GM08714 (cell line): ENCODE data around the gene P2RY8.

Source experiments
- H3K4me3 ChIP-seq: fragments of 200-500 bp; sonication (Bioruptor generic); 2 replicates; pipeline ENCODE4 v1.5.1; 2014; ENCODE audit warnings: mild to moderate bottlenecking, low read length, inconsistent platforms
- ZNF274 ChIP-seq: IDR thresholded peaks from 2 replicates; pipeline ENCODE4 v1.6.1; 2012; ENCODE audit warnings: mild to moderate bottlenecking, low read depth, low read length

Gene P2RY8

DNA sequence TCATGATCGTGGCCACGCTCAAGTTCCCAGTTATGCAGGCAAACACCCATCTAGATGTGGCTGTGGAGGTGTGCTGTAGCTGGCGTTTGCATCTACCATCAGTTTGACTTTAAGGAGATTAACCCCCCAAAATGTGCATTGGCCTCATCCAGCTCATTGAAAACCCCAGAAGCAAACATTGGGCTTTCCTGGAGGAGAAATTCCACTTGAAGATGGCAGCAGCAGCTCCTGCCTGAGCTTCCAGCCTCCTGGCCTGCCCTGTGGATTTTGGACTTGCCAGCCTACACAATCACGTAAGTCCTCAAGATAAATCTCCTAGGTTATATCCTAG lies 114.9 kb downstream of the P2RY8 start:
- no peak for TF ChIP-seq ZNF274
- no peak overlapping the region for H3K4me3 ChIP-seq

DNA sequence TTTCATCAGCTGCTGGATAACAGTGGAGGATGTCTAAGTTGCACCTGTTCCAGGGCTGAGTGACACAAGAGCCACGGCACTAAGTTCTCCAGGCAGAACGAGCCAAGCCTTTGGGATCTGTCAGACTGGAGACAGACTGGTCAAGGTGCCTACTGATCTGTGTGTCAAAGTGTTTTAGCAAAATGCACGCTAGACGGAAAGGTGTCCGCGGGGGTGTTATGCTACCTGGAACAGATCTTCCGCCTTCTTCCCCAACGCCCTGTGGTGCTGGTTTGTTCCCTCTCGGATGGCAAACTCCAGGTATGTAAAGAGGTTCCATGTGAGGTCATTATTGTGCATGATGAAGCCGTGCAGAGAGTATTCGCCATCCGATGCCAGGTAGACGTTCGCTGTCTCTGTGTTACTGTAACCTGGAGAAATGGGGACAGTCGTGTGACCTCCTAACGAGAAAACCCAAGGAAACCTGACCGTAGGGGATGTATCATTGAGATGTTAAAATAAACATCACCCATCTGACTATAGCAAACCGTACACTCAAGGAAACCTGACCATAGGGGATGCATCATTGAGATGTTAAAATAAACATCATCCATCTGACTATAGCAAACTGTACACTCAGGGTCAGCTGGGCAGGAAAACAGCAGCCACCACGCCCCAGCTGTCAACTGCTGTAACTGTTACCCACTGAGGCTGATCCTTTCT lies 115.4 kb downstream of the P2RY8 start:
- no peak overlapping the region for H3K4me3 ChIP-seq
- no peak for TF ChIP-seq ZNF274

DNA sequence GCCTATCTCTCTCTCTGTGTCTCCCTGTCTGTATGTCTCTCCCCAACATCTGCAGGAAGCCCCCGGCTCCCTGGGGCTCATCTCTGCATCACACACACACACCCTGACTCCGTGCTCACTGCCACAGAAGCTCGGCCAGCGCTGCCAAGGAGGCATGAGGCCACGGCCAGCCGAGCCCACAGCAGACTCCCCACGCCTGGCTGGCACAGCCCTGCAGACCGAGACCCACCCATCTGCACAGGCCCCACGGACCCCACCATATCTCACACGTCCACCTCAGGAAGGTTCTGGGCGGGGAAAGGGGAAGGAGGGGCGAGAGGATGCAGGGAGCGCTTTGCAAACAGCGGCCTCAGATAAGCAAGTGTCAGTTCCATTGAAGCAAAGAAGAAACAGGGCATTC lies 116.6 kb downstream of the P2RY8 start:
- TF ChIP-seq ZNF274: no peak
- no peak overlapping the region for H3K4me3 ChIP-seq

DNA sequence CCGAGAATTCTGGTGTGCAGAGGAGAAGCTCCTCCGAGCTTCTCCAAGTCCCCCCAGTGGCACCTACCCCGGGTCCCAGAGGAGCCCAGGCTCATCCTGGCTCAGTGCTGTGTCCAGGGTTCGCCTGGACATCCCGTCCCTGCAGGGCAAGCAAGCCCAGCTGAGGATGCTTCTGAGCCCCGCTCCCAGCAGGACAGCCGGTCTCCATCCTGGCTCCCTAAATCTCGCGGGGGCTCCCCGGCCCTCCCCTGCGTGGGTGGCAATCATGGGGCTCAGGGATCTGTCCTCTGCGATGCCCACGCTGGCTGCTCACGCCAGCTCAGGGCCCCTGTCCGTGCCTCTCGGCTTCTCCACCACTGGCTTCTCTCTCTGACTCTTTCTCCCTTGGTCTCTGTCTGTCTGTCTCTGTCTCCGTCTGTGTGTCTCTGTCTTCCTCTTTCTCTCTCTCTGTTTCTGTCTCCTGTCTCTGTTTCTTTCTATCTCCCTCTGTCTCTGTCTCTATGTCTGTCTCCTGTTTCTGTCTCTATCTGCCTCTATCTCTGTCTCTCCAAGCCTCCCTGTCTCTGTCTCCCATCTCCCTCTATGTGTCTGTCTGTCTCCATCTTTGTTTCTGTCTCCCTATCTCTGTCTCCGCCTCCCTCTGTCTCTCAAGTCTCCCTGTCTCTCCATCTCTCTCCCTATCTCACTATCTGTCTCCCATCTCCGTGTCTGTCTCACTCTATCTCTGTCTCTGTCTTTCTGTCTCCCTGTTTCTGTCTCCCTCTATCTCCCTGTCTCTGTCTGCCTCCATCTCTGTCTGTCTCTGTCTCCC lies 117.2 kb downstream of the P2RY8 start:
- H3K4me3 ChIP-seq: no peak overlapping the region
- TF ChIP-seq ZNF274: no peak

DNA sequence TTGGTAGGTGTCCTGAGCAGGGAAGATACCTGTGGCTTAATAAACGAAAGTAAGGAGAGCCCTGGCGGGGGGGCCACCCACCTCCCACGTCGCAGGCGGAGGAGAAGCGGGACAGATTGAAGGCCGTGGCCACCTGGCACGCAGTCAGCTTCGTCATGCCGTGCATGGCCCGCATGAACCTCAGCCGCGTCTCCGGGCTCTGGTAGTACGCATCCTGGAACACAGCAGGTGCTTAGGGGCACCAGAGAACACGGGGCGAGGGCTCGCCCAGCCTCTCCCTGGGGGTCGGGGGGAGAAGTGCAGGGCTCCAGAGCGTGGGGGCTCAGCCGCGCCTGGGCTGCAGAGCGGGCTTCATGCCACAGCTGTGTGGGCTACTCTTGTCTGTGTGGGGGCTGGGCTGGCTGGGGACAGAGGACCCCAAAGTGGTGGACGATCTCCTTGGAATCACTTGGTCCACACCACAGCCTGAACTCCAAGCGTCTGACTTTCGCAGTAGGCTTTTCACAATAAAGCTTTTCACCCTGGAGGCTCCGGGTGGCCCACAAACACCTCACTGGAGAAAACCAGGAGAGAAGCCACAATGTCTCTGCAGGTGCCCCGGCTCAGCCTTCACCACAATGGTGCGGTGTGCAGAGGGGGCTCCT lies 118.0 kb downstream of the P2RY8 start:
- no peak for TF ChIP-seq ZNF274
- H3K4me3 ChIP-seq: no peak overlapping the region

DNA sequence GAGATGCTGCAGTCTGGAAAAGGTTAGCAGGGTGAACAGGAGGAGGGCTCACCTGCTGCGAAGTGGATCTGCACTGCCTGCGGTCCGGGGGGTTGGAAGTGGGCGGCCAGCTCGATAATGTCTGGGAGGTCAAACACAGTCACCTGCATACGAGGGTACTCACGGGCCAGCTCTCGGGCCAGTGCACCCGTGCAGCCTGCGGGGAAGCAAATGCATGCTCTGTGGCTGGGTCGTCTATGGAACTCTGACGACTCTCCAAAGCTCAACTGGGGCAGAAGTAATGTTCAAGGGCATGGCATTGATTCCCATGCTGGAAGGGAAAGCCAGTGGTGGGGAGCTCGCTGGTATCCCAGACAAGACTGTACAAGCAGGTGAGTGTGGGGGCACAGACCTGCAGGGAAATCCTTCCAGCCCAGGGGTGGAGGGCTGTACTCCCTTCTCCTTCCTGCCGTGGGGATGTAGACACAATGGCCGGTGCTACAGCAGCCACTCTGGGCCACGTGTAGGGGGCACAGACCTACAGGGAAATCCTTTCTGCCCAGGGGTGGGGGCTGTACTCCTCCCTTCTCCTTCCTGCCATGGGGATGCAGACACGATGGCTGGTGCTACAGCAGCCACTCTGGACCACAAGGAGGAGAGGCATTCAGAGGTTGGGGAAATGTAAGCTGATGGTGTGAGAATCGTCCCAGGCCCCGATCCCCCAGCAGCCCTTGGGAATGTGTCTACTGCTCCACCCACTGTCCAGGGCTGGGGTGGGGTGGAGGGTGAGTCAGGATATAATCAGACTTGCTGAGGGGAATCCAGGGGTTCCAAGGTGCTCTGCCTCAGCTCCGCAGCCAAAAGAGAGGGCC lies 118.8 kb downstream of the P2RY8 start:
- H3K4me3 ChIP-seq: no peak overlapping the region
- TF ChIP-seq ZNF274: no peak

DNA sequence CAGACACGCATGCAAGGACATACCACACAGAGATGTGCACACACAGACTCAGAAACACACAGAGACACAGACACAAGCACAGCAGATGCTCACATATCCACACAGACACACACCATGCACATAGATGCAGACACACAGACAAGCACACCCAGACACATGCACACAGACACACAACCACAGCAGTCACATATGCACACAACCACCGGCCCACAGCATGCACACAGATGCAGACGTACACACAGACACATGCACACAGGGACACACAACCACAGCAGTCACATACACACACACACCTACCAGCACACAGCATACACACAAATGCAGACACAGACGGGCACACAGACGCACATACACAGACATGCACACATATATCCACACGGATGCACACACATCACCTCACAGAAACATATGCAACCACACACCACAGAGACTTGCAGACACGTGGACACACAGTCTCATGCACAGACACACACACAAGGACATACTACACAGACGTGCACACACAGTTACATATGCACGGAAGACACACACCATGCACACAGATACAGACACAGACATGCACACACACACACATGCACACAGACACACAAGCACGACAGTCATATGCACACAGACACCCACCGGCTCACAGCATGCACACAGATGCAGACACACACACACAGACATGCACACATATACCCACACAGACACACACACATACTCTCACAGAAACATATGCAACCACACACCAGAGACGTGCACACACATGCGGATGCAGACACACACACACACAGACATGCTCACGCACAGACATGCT lies 119.8 kb downstream of the P2RY8 start:
- TF ChIP-seq ZNF274: no peak

DNA sequence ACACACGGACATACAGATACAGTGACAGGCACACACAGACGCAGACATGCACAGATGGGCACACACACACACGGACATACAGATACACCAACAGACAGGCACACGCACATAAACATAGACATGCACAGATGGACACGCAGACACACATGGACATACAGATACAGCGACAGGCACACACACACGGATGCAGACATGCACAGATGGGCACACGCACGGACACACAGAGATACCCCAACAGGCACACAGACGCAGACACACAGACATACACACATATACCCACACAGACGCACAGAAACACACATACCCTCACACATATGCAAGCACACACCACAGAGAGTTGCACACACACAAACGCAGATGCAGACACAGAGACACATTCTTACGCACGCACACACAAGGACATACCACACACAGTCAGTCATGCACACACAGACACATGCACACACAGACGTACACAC lies 120.6 kb downstream of the P2RY8 start:
- H3K4me3 ChIP-seq: no peak overlapping the region
- TF ChIP-seq ZNF274: no peak

More for the DNA sequence above, 119.8 kb downstream of the P2RY8 start:
- H3K4me3 ChIP-seq: no peak overlapping the region
